HG02884 (cell line): ENCODE results near the gene ASPG.
"Not testable (repeated sequence)": the region's sequence is repeated elsewhere in the genome, so short reads cannot be mapped to it uniquely, and the experiment has no call there.

Experiments used
- ATAC-seq: cut with Tn5 transposase; IDR thresholded peaks from one replicate; pipeline ENCODE4 v1.9.1; 2021; ENCODE audit warnings: mild to moderate bottlenecking, moderate library complexity; ENCODE audit not compliant: unreplicated experiment

Gene ASPG

GRCh38 chr14:104144911-104145825 is 59.7 kb downstream of the ASPG start:
- no peak for ATAC-seq

- no peak for ATAC-seq
Measured at GRCh38 chr14:104145826-104146601, 60.5 kb downstream of the ASPG start.

GRCh38 chr14:104146651-104147345 is 61.3 kb downstream of the ASPG start:
- no peak for ATAC-seq

GRCh38 chr14:104147346-104148125 is 62.0 kb downstream of the ASPG start:
- no peak for ATAC-seq

- ATAC-seq, result no peak
Measured at GRCh38 chr14:104148433-104149277, 63.2 kb downstream of the ASPG start.

GRCh38 chr14:104149278-104149595 is 63.7 kb downstream of the ASPG start:
- ATAC-seq, result no peak

GRCh38 chr14:104149617-104150135 is 64.2 kb downstream of the ASPG start:
- ATAC-seq, result no peak

GRCh38 chr14:104150136-104151025 is 64.9 kb downstream of the ASPG start:
- no peak for ATAC-seq

- ATAC-seq, result no peak
Measured at GRCh38 chr14:104151026-104151381, 65.5 kb downstream of the ASPG start.

GRCh38 chr14:104151566-104152245 is 66.2 kb downstream of the ASPG start:
- no peak for ATAC-seq

GRCh38 chr14:104152246-104152575 is 66.7 kb downstream of the ASPG start:
- ATAC-seq, result no peak

GRCh38 chr14:104152686-104153393 is 67.3 kb downstream of the ASPG start:
- no peak for ATAC-seq

GRCh38 chr14:104153394-104153755 is 67.9 kb downstream of the ASPG start:
- ATAC-seq, result not testable (repeated sequence)

GRCh38 chr14:104154246-104154645 is 68.7 kb downstream of the ASPG start:
- ATAC-seq, result no peak

- ATAC-seq, result no peak
Measured at GRCh38 chr14:104155513-104155912, 70.0 kb downstream of the ASPG start.

- ATAC-seq, result no peak
Measured at GRCh38 chr14:104156142-104156541, 70.6 kb downstream of the ASPG start.

GRCh38 chr14:104157016-104157928 is 71.8 kb downstream of the ASPG start:
- no peak for ATAC-seq
